Measurements from ENCODE around the gene NEK6. TPM values are rescaled to one million over a fixed set of nuclear protein-coding genes. Genes with fewer than 3 reads are reported as not detected.

Gene NEK6
- total RNA-seq, 1 donor from 2014 or later = 17.4 TPM

DNA sequence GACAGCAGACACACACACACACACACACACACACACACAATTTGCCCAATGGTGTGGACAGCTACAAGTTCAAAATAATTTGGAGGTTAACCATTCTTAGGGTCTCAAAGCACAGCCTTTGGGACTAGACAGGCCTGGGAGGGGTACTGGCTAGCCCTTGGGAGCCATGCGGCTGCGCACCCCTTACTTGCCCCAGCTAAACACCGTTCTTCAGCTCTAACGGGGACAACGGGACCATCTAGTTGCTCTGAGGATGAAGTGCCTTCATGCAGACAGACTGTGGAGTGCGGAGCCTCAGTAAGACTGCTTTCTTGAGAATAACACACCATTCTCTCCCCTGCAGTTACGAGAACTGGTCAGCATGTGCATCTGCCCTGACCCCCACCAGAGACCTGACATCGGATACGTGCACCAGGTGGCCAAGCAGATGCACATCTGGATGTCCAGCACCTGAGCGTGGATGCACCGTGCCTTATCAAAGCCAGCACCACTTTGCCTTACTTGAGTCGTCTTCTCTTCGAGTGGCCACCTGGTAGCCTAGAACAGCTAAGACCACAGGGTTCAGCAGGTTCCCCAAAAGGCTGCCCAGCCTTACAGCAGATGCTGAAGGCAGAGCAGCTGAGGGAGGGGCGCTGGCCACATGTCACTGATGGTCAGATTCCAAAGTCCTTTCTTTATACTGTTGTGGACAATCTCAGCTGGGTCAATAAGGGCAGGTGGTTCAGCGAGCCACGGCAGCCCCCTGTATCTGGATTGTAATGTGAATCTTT, 92.9 kb downstream of the NEK6 start:
- Mint-ChIP-seq H3K4me1 (ENCODE audit: low read depth) (no peaks in the 10 kb centered on the region), H3K36me3 (ENCODE audit: low read depth) (peaks cover 15% of the 10 kb centered on the region), H3K9me3 (no peaks in the 10 kb centered on the region), H3K27me3 (ENCODE audit: insufficient read depth) (no peaks in the 10 kb centered on the region), H3K4me3 (no peak overlapping the region), H3K27ac (no peak overlapping the region)
- no peak for DNase-seq (ENCODE audit: low spot score)
- intact Hi-C loops (cut with micrococcal nuclease) = no loop called here

DNA sequence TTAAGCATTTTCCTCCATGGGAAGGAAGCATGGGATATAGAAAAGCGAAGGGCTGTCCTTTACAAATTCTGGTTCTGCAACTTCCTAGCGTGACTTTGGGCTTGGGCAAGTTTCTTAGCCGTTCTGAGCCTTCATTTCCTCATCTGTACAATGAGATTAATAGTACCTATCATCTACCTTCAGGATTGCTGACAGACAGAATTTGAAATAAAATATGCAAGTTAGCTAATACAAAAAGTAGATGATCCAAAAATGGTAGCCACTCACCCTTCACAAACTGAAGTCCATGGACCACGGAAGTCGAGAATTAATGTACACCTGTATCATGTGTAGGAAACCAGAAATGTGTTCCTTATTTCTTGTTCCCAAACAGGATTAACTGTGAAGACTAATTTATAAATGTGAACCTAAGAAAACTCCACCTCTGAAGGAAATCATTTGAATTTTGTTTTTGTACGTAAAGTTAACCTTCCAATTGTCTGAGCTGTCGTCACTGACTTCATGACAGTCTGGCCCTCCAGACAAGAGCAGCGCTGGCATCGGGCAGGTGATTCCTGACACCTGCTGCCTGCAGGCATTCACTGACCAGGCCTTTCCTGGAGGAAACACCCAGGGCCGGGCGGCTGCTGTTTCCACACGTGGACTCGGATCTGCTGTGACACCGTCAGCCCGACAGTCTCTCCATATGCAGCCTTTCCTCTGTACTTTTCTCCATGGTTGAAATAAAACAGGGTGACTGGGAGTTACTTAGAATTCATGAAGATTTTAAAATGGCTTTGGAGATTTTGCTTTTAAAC, 94.1 kb downstream of the NEK6 start:
- H3K27ac Mint-ChIP-seq = no peak overlapping the region
- H3K4me1 Mint-ChIP-seq (ENCODE audit: low read depth) = peaks cover 1% of the 10 kb centered on the region
- H3K9me3 Mint-ChIP-seq = no peaks in the 10 kb centered on the region

DNA sequence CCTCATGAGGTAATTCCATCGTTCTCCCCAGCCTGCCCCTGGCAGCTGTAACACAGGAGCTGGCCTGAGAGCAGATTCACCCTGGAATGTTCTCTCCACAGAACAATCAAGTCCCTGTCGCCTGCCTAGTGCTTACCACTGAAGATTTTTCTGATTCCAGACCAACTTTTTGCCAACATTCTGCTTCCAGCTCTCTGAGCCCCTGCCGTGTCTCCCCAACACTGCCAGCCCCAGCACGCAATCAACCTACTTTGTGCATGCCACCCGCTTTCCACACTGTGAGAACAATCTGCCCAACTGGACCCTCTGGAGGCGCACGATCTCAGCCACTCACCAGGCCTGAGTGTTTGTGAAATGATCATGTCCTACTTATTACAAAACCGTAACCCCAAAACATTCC, 94.9 kb downstream of the NEK6 start:
- H3K36me3 Mint-ChIP-seq (ENCODE audit: low read depth) = peaks cover 16% of the 10 kb centered on the region
- H3K4me3 Mint-ChIP-seq = no peak overlapping the region
- no peaks in the 10 kb centered on the region for H3K27me3 Mint-ChIP-seq (ENCODE audit: insufficient read depth)
- peaks cover 9% of the 10 kb centered on the region for H3K4me1 Mint-ChIP-seq (ENCODE audit: low read depth)
- no peaks in the 10 kb centered on the region for H3K9me3 Mint-ChIP-seq
- intact Hi-C loops (cut with micrococcal nuclease) = no loop called here
- H3K27ac Mint-ChIP-seq = no peak overlapping the region
- DNase-seq (ENCODE audit: low spot score) = no peak

More for the DNA sequence above, 94.1 kb downstream of the NEK6 start:
- no peak overlapping the region for H3K4me3 Mint-ChIP-seq
- DNase-seq (ENCODE audit: low spot score) = no peak
- intact Hi-C loops (cut with micrococcal nuclease) = no loop called here
- peaks cover 16% of the 10 kb centered on the region for H3K36me3 Mint-ChIP-seq (ENCODE audit: low read depth)
- no peaks in the 10 kb centered on the region for H3K27me3 Mint-ChIP-seq (ENCODE audit: insufficient read depth)

DNA sequence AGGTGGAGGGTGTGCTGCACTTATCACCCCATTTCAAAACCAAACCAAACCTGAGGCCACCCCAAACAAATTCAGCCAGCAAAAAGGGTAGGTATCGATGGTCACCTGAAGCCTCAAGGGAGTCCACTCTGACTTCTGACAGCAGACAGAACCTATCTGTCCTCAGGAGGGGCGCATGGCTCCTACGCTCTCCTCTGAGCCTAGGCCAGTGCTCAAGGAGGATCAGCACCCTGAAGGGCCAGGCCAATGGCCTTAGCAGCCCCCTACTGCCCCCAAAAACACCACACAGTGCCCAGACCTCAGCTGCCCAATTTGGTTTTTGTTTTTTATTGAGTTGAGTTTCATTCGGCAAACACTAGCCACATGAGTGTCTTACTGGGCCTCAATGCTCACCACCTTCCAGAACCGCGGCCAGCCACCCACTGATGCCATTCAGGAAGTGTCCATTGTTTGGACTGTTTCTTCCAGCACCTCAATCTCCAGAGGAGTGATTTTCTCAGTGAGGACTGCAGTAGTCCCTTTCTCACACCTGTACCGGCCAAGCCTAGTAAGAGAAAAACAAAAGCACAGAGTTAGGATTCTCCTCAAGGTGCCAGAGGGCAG, 95.5 kb downstream of the NEK6 start:
- Mint-ChIP-seq H3K9me3 (no peaks in the 10 kb centered on the region), H3K27ac (no peak overlapping the region), H3K36me3 (ENCODE audit: low read depth) (peaks cover 16% of the 10 kb centered on the region), H3K4me3 (no peak overlapping the region), H3K4me1 (ENCODE audit: low read depth) (peaks cover 12% of the 10 kb centered on the region), H3K27me3 (ENCODE audit: insufficient read depth) (no peaks in the 10 kb centered on the region)
- DNase-seq (ENCODE audit: low spot score) = no peak
- intact Hi-C loops (cut with micrococcal nuclease) = no loop called here

DNA sequence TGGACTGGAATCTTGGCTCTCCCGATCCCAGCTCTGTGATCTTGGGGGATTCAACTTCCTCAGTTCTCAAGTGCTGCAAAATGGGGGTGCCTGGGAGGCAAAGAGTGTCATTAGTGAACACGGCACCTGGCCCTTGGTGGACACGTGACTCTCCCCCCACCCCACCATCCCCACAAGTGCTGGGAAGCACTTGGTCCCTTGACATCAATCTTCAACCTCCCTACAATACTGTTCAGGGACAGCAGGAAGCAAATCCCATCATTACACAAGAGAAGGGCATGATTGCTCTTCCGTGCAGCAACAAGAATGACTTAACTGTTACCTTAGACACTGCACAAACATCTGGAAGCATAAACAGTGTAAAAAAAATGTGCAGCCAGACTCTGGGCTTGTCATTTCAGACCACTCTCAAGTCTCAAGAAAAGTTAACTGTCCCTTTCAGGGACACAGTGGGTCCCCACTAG, 96.1 kb downstream of the NEK6 start:
- Mint-ChIP-seq H3K4me3 (no peak overlapping the region), H3K27ac (no peak overlapping the region), H3K36me3 (ENCODE audit: low read depth) (peaks cover 16% of the 10 kb centered on the region), H3K9me3 (no peaks in the 10 kb centered on the region), H3K4me1 (ENCODE audit: low read depth) (peaks cover 12% of the 10 kb centered on the region), H3K27me3 (ENCODE audit: insufficient read depth) (no peaks in the 10 kb centered on the region)
- DNase-seq (ENCODE audit: low spot score) = no peak
- intact Hi-C loops (cut with micrococcal nuclease) = no loop called here

DNA sequence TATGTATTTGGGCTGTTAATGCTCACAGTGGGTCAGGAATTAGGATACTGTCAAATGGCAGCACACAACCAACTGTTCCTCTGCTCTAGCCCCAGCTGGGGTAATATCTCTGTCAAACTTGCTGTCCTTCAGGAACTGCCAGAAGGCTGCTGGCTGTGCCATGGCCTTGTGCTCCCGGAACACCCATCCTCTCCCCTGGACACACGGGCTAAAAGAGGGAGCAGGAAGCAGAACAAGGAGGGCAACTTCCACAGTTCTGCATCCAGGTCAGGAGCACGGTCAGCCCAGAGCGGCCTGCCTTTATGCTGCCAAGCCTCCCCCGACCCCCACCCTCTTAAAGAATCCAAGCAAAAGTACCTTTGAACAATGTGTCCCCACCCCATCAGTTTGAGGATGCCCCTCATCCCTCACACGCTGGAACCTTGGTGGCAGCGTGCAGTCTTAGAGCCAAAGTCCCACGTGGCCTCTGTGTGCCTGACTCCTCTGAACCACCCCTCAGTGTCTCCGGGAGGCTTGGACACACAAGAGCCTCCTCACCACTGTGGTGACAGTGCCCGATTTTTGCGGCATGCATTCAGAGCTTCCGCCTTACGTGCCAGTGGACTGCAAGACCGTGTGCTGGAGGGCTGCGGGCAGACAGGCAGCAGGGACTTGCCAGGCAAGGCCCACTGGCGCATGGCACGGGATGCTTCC, 96.7 kb downstream of the NEK6 start:
- intact Hi-C loops (cut with micrococcal nuclease) = no loop called here
- no peaks in the 10 kb centered on the region for H3K27me3 Mint-ChIP-seq (ENCODE audit: insufficient read depth)
- H3K9me3 Mint-ChIP-seq = no peaks in the 10 kb centered on the region
- no peak for DNase-seq (ENCODE audit: low spot score)
- H3K4me3 Mint-ChIP-seq = no peak overlapping the region
- H3K4me1 Mint-ChIP-seq (ENCODE audit: low read depth) = peaks cover 12% of the 10 kb centered on the region
- peaks cover 16% of the 10 kb centered on the region for H3K36me3 Mint-ChIP-seq (ENCODE audit: low read depth)
- no peak overlapping the region for H3K27ac Mint-ChIP-seq

DNA sequence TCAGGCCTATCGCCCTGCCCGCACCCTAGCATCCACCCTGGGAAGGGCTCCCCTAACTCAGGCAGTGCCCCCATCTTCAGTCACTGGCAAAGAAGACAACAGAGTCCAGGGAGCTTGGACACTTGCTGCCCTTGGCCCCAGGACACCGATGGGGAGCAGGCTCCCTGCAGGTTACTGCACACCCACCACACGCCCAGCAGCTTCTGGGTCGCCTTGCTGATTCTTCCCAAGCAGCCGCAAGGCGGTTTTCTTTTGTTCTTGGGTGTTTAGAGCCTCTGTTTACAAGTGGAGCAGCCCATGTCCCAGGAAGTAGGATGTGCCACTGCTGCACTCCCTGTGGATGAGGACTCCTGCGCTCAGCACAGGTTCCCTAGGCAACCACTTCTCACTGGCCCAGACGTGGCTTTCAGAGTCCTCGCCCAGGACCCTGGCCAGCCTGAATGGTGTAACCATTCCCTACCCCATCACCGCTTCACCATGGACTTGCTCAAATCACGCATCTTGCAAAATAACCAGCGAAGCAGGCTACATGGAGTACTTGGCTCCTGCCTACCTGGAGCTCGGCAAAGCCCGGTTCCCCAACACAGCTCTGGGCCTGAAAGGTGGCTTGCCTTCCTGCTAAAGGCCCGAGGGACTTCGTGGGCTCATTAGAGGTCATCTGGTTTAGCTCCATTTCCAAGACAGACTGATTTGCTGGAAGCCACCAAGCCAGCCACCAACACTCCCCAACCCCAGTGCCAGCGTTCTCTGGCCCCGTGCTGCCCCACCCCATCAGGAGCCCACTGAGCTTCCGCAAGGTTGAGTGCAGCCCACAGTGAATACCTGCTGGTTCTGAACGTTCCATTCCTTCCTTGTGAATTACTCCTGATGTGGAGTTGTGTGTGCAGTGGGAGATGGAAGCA, 97.5 kb downstream of the NEK6 start:
- H3K9me3 Mint-ChIP-seq = no peaks in the 10 kb centered on the region
- H3K27ac Mint-ChIP-seq = no peak overlapping the region
- no peaks in the 10 kb centered on the region for H3K27me3 Mint-ChIP-seq (ENCODE audit: insufficient read depth)
- H3K4me3 Mint-ChIP-seq = no peak overlapping the region
- H3K4me1 Mint-ChIP-seq (ENCODE audit: low read depth) = peaks cover 19% of the 10 kb centered on the region
- intact Hi-C loops (cut with micrococcal nuclease) = no loop called here
- DNase-seq (ENCODE audit: low spot score) = no peak
- peaks cover 16% of the 10 kb centered on the region for H3K36me3 Mint-ChIP-seq (ENCODE audit: low read depth)

DNA sequence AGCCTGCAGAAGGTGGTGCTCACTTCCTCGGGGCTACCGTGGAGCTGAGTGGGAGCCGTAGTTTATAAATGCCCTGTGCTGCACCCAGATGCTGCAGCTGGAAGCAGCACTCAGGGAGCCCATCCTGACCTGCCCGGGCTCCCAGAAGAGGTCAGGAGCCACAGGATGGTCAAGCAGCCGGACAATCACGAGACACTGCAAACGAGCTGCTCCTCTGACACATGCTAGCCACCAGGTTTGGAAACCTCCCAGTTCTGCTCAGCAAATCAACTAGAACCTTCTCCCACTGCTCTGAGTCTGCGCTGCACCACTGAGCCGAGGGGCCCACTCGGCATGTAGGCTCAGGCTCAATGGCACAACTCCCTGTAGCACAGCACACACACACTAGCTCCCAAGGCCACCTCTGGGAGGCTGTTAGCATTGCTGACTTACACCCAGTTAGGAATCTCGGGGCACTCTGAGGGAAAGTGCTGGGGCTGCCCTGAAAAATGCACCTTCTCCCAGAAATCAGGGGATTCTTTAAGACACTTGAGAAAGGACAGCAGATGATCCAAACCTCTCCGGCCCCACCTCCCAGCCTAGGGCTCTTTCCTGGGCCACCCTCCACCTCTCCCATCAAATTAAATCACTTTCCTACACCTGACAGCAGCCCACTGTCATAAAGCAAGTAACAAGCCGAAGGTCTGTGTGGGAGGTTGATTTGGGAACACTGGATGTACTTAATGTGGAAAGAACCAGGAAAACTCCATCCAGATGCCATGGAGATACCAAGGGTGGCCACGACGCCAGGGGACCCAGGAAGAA, 98.4 kb downstream of the NEK6 start:
- Mint-ChIP-seq H3K36me3 (ENCODE audit: low read depth) (peaks cover 15% of the 10 kb centered on the region), H3K4me1 (ENCODE audit: low read depth) (peaks cover 26% of the 10 kb centered on the region), H3K27ac (no peak overlapping the region), H3K4me3 (no peak overlapping the region), H3K27me3 (ENCODE audit: insufficient read depth) (no peaks in the 10 kb centered on the region), H3K9me3 (no peaks in the 10 kb centered on the region)
- DNase-seq (ENCODE audit: low spot score) = no peak
- intact Hi-C loops (cut with micrococcal nuclease) = no loop called here

DNA sequence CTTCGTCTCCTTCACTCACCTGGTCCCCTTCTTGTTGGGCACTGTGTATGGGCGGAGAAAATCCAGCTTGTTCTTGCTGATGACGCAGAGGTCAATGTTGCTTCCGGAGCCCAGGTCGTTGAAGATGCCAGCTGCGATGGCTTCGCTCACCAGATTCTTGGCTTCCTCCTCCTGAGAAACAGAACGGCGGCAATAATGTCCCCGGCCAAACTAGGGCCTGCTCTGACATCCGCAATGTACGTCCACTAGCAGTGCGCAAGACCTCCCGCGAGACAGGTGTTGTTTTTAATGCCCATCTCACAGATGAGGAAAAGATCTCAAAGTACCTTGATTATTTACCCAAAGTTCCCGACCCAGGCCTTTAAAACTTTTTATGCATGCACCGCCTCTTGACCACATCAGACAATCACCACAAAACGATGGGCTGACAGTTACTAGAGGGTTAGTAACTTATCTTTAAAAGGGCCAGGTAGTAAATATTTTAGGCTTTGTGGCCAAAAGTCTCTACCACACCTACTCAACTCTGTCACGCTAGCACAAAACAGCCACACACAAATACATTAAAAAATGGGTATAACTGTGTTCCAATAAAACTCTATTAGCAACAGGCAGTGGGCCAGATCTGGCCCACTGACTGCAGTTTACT, 99.1 kb downstream of the NEK6 start:
- Mint-ChIP-seq H3K4me1 (ENCODE audit: low read depth) (peaks cover 26% of the 10 kb centered on the region), H3K9me3 (no peaks in the 10 kb centered on the region), H3K4me3 (no peak overlapping the region), H3K27me3 (ENCODE audit: insufficient read depth) (no peaks in the 10 kb centered on the region), H3K36me3 (ENCODE audit: low read depth) (peaks cover 9% of the 10 kb centered on the region), H3K27ac (no peak overlapping the region)
- intact Hi-C loops (cut with micrococcal nuclease) = no loop called here
- no peak for DNase-seq (ENCODE audit: low spot score)

DNA sequence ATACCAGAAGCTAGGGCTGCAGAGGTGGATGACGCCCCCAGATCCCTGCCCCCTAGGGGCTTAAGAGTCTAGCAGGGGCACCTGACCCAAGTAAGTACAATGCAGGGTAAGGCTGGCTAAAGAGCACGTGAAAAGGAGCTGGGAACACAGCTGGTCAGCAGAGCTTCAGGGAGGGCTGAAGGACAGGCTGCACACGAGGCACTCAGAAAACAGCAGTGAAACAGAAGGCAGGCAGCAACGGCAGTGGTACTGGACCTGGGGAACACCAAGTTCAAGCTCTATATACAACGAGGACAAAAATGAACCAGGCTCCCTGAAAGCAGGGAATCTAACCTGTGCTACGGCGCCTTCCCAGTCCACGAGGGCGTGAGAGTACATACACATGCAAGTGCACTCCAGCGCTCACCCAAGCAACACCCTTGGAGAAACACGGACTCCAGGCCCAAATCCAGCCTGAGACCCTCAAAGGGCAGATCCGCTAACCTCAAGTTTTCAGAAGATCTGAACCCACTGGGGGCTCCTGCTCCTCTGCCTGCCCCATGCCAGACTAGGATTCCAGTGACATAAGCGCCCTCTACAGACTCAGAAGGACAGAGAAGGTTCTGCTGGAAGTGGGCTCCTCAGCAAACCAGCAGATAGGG, 100.1 kb downstream of the NEK6 start:
- no peak overlapping the region for H3K27ac Mint-ChIP-seq
- H3K4me3 Mint-ChIP-seq = no peak overlapping the region
- intact Hi-C loops (cut with micrococcal nuclease) = no loop called here
- H3K4me1 Mint-ChIP-seq (ENCODE audit: low read depth) = peaks cover 26% of the 10 kb centered on the region
- no peaks in the 10 kb centered on the region for H3K9me3 Mint-ChIP-seq
- H3K36me3 Mint-ChIP-seq (ENCODE audit: low read depth) = peaks cover 6% of the 10 kb centered on the region
- no peaks in the 10 kb centered on the region for H3K27me3 Mint-ChIP-seq (ENCODE audit: insufficient read depth)
- no peak for DNase-seq (ENCODE audit: low spot score)

DNA sequence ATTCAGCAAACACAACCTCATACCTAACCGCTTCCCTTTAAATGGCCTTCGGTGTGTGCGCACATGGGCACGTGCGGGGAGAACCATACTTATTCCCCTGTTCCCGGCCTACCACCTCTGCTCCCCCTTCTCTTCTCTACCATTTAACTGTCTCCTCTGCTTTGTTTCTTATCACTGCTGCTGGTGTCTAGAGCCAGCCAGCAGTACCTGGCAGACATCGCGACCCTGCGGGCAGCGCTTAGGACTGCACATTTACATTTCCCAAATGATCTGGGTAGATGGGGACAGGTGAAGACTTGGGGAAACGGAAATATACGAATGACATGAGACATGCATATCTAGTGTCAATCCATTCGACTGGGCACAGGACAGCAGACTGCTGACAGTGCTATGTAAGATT, 100.9 kb downstream of the NEK6 start:
- H3K27me3 Mint-ChIP-seq (ENCODE audit: insufficient read depth) = no peaks in the 10 kb centered on the region
- no peak overlapping the region for H3K4me3 Mint-ChIP-seq
- no peaks in the 10 kb centered on the region for H3K9me3 Mint-ChIP-seq
- H3K36me3 Mint-ChIP-seq (ENCODE audit: low read depth) = peaks cover 1% of the 10 kb centered on the region
- H3K4me1 Mint-ChIP-seq (ENCODE audit: low read depth) = peaks cover 26% of the 10 kb centered on the region
- DNase-seq (ENCODE audit: low spot score) = no peak
- H3K27ac Mint-ChIP-seq = no peak overlapping the region
- intact Hi-C loops (cut with micrococcal nuclease) = no loop called here
